Ovary (tissue), 9 donors: ENCODE measurements around the gene CEBPZ. TPM values are rescaled to one million over a fixed set of nuclear protein-coding genes. Genes with fewer than 3 reads are reported as not detected.
"Not testable (repeated sequence)": the region's sequence is repeated elsewhere in the genome, so short reads cannot be mapped to it uniquely, and the experiment has no call there.

Source experiments
- DNase-seq, 5 donors: peaks; one replicate each; pipeline ENCODE4 v3.0.0-alpha.2; 2019 to 2020
- H3K27ac ChIP-seq, 2 donors: fragments of 200-600 bp; one replicate each; pipeline versions ENCODE4 v1.5.1 to v1.8.0; 2019 to 2022
- H3K27me3 ChIP-seq: fragments of 200-600 bp; one replicate; pipeline ENCODE4 v1.8.0; 2022
- H3K36me3 ChIP-seq: fragments of 200-600 bp; sonication (generic); one replicate; pipeline ENCODE4 v1.5.1; 2019
- H3K4me1 ChIP-seq: one replicate; pipeline ENCODE4 v1.8.1; 2013; ENCODE audit warnings: mild to moderate bottlenecking, moderate library complexity; ENCODE audit not compliant: insufficient read depth
- H3K4me3 ChIP-seq: fragments of 200-600 bp; sonication (generic); one replicate; pipeline ENCODE4 v1.5.1; 2017
- H3K9me3 ChIP-seq, 2 donors: fragments of 200-600 bp in 1 of 2; sonication (generic) in 1 of 2; one replicate each; pipeline versions ENCODE4 v1.5.1 to v1.8.1; 2013 to 2019; ENCODE audit warnings: mild to moderate bottlenecking in 1 of 2, moderate library complexity in 1 of 2
- EP300 ChIP-seq: sonication (generic); formaldehyde crosslinking; IDR thresholded peaks from one replicate; pipeline ENCODE4 v1.6.1; 2017; ENCODE audit warnings: antibody characterized with exemption
- POLR2A ChIP-seq: fragments of 450-650 bp; IDR thresholded peaks from one replicate; pipeline ENCODE4 v1.6.1; 2017; ENCODE audit warnings: antibody characterized with exemption, mild to moderate bottlenecking, moderate library complexity
- WGBS, 3 donors: extraction: QIAGEN DNeasy Blood & Tissue Kit in 1 of 3; methylation state at CpG; one replicate each; pipeline versions ENCODE4 v1.1.5 to v1.1.7; 2013 to 2017; 5-methylcytosine and 5-hydroxymethylcytosine counted together
- intact Hi-C, 4 donors: fragments of 100-400 bp; cut with DNase I; formaldehyde crosslinking; loops; one replicate each; pipeline versions ENCODE4 v1.11.0 to v1.15.1; 2022 to 2023
- polyA plus RNA-seq, 2 donors: library from polyadenylated mRNA; stranded (reverse); fragments of 200-250 nt in 1 of 2; fragments of 350-450 nt in 1 of 2; fragmentation: Illumina TruSeq in 1 of 2; extraction: RNeasy Lipid Tissue Mini Kit (QIAGEN cat#74804) in 1 of 2; gene quantifications; one replicate each; pipeline ENCODE4 v1.2.3, GENCODE V29; 2013 to 2014
- total RNA-seq, 7 donors: library from RNA; depleted of rRNA in 2 of 7; stranded (reverse); fragments of >200 nt in 2 of 7; fragmentation: NEBNext Ultra II Directional in 3 of 7; extraction: Animal tissue kit (Norgen Biotek cat#: 25700) in 3 of 7; gene quantifications; one replicate each; pipeline versions ENCODE4 v1.1.0 to v1.2.4, GENCODE V29; 2016 to 2023
- TF ChIP-seq, protein P1 (sequence below), 3 donors: fragments of 450-650 bp in 2 of 3; fragments of 200-600 bp in 1 of 3; IDR thresholded peaks; one replicate each; pipeline versions ENCODE4 v1.5.1 to v1.8.0; 2016 to 2022; ENCODE audit warnings: antibody characterized with exemption in 3 of 3, mild to moderate bottlenecking in 1 of 3
- donor health status: DM: no; HTN: no; CAD: no; lungs with moderate emphysema.
- donor health status: DM: no; HTN: no; CAD: no.
- donor health status: Bipolar disorder and iron deficiency.
- donor health status: DM: yes; HTN: yes; CAD: no.
- donor health status: DM: no; HTN: no; CAD: no.
- donor health status: DM: yes; HTN: yes; CAD: no.

The CEBPZ gene
- total and polyA plus RNA-seq, 9 donors = 24.0 to 56.5 (median 47.4) TPM

DNA sequence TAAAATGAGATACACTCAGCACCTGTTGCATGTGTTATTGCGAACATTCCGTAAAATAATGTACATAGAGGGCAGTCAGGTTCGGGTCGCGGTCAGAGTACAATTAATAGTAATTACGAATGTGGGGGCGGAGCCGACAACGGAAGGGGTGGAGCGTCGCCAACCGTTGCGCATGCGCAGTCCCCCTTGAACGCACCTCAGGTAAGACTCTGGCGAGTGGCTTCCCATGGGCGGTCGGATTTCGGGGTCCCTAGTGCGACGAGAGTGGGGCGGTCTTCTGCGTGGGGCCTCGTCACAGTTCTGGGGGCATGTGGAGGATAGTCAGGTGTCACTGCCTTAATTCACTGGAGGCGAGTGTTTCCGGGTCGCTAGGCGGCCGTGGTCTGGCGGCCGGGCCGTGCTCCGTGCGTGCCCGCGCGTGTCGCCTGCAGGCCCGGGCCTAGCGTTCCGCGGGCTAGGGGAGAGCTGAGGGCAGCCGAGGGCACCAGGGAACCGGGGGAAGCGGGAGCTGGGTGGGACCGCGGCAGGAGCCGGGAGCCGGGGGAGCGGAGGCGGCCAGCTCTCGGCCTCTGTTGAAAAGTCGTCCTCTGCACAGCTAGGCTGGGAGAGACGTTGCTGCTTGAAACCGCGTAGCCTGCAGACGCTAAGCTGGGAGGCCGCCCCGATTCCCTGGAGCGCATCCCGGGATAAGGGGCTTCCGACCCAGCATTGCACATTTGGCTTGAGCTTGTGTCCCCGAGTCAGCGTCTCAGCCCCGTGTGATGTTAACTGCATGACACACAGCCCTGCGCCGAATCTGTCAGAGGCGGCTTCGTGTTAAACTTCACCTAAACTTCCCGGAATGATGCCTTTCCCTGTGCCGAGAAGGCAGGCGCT, 34.8 kb downstream of the CEBPZ start, which contains the start of gene CEBPZOS:
CEBPZOS (plus strand) TSS at position 177 of the 876 bp plus-strand sequence. CDS start 3,209 bp downstream, outside the sequence.
- peak; percentile 84 to 93 (median 90) for DNase-seq
- no peaks in the 10 kb centered on the region for H3K9me3 ChIP-seq
- H3K27ac ChIP-seq = peak within 1 kb of the TSS; percentile 52 to 77
- intact Hi-C loops = no loop called here
- H3K36me3 ChIP-seq = no peaks in the 10 kb centered on the region
- TF ChIP-seq EP300 (no peak), POLR2A (peak; percentile 84)
- peak within 1 kb of the TSS; percentile 93 for H3K4me3 ChIP-seq
- WGBS, 3 donors = 0 to 1% (median 1%) methylated on average over 67 to 72 of the region's 72 CpGs
- no peaks in the 10 kb centered on the region for H3K27me3 ChIP-seq
- H3K4me1 ChIP-seq = peaks cover 7% of the 10 kb centered on the region

DNA sequence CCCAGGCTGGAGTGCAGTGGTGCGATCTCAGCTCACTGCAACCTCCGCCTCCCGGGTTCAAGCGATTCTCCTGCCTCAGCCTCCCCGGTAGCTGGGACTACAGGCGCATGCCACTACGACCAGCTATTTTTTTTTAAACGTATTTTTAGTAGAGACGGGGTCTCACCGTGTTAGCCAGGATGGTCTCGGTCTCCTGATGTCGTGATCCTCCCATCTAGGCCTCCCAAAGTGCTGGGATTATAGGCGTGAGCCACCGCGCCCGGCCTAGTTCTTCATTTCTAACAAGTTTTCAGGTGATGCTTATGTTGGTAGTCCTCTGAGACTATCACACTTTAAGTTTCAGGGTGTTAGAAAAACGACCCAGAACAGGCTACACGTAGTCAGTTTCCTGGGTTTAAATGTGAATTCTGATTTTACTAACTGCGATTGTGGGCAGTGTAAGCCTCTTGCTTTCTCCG, 35.5 kb downstream of the CEBPZ start:
- 76 to 81% (median 78%) methylated on average over 20 of the region's 20 CpGs for WGBS, 3 donors
- intact Hi-C loops, H3K9me3 ChIP-seq, H3K36me3 ChIP-seq, H3K27me3 ChIP-seq, H3K4me1 ChIP-seq: not testable (repeated sequence)
- DNase-seq = peak in 2 of 5 donors; percentile 22 to 33
- Histone ChIP-seq H3K27ac (peak overlapping the region; percentile 52 to 77), H3K4me3 (peak overlapping the region; percentile 93)

DNA sequence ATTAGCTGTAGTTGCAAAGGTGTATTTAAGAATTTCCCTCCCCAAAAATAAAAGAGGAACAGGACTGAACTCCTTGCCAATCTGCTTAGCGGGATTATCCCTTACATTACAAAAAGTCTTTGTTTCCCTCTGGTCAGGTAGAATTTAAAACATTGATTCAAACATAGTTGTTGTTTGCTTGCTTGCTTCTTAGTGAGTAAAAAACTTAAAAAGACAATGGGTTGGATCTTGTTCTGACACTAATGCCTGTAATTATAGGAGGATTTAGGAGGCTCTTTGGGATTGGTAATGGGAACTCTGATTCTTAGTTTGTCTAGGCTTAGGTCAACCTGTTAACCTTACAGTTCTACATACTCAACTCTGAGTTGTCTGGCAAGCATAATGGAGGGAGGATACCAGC, 38.8 kb downstream of the CEBPZ start:
- no peaks in the 10 kb centered on the region for H3K9me3 ChIP-seq
- WGBS, 3 donors = 91 to 96% (median 93%) methylated on average over 1 of the region's 1 CpG
- intact Hi-C loops = no loop called here

DNA sequence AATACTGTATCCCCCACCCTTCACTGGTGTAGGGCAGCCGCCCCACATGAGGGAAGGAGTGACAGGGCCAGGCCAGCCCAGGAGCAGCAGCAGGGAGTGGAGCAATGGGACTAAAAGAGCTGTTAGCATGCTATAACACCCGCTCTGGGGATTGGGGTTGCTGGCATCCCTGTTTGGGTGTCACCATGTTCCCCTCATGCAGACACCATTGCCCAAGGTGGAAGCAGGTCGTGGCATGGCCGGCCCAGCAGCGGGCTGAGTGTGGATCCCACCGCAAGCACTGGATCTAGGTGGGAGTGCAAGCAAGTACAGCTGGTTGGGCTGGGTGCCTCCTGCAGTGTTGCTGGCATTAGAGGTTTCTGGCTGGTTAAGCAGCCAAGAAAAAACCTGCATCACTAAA, 39.6 kb downstream of the CEBPZ start:
- 76 to 79% (median 77%) methylated on average over 6 of the region's 6 CpGs for WGBS, 3 donors
- no peaks in the 10 kb centered on the region for H3K36me3 ChIP-seq
- no peaks in the 10 kb centered on the region for H3K4me1 ChIP-seq
- H3K4me3 ChIP-seq = no peak overlapping the region
- no peak overlapping the region for H3K27ac ChIP-seq
- no peak for DNase-seq
- no peaks in the 10 kb centered on the region for H3K9me3 ChIP-seq
- TF ChIP-seq, protein P1, sequence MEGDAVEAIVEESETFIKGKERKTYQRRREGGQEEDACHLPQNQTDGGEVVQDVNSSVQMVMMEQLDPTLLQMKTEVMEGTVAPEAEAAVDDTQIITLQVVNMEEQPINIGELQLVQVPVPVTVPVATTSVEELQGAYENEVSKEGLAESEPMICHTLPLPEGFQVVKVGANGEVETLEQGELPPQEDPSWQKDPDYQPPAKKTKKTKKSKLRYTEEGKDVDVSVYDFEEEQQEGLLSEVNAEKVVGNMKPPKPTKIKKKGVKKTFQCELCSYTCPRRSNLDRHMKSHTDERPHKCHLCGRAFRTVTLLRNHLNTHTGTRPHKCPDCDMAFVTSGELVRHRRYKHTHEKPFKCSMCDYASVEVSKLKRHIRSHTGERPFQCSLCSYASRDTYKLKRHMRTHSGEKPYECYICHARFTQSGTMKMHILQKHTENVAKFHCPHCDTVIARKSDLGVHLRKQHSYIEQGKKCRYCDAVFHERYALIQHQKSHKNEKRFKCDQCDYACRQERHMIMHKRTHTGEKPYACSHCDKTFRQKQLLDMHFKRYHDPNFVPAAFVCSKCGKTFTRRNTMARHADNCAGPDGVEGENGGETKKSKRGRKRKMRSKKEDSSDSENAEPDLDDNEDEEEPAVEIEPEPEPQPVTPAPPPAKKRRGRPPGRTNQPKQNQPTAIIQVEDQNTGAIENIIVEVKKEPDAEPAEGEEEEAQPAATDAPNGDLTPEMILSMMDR (IDR thresholded peaks at IDR 0.05) = no peak
- no peak for TF ChIP-seq POLR2A
- no peak for TF ChIP-seq EP300
- intact Hi-C loops = no loop called here
- H3K27me3 ChIP-seq = no peaks in the 10 kb centered on the region

More for the DNA sequence above, 38.8 kb downstream of the CEBPZ start:
- TF ChIP-seq POLR2A = no peak
- no peak for TF ChIP-seq EP300
- TF ChIP-seq, protein P1 (IDR thresholded peaks at IDR 0.05) = no peak
- Histone ChIP-seq H3K4me3 (no peak overlapping the region), H3K27ac (no peak overlapping the region), H3K36me3 (no peaks in the 10 kb centered on the region), H3K27me3 (no peaks in the 10 kb centered on the region), H3K4me1 (peaks cover 2% of the 10 kb centered on the region)
- DNase-seq = no peak

DNA sequence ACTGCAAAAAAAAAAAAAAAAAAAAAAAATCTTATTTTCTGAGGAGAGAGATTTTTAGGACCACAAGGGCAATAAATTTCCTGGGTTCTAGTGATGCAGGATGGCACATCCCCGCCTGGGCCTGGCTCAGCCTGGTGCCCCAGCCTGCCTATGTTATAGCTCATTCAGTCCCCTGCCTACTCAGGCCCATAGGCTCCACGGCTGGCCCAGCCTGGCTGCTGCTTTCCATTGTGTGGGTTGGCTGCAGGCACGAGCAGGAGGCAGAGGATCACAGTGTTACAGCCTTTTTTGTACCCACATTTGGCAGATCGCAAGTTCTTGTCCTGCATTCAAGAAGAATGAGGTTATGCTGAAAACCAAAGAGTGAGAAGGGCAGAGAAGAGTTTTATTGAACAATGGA, 40.1 kb downstream of the CEBPZ start:
- no peaks in the 10 kb centered on the region for H3K36me3 ChIP-seq
- no peak overlapping the region for H3K27ac ChIP-seq
- no peak for TF ChIP-seq EP300
- no peak for TF ChIP-seq POLR2A
- TF ChIP-seq, protein P1 (IDR thresholded peaks at IDR 0.05) = no peak
- 81 to 90% (median 85%) methylated on average over 4 of the region's 4 CpGs for WGBS, 3 donors
- intact Hi-C loops = no loop called here
- no peaks in the 10 kb centered on the region for H3K27me3 ChIP-seq
- no peaks in the 10 kb centered on the region for H3K4me1 ChIP-seq
- no peak overlapping the region for H3K4me3 ChIP-seq
- no peaks in the 10 kb centered on the region for H3K9me3 ChIP-seq
- no peak for DNase-seq
